Endothelial cell of umbilical vein (primary cell): ENCODE data around the gene AKAP5. TPM values are rescaled to one million over a fixed set of nuclear protein-coding genes. Genes with fewer than 3 reads are reported as not detected.

ENCODE experiments used
- BruUV-seq: library from RNA; stranded (reverse); fragments of 400-500 nt; replicated peaks from 2 replicates; lab custom pipeline; 2021; lab: Mats Ljungman, UMichigan
- CTCF ChIA-PET: fragments of 300-600, 350-600 bp; sonication (Branson Sonifier 250); formaldehyde crosslinking; loops from one replicate; lab custom pipeline; 2021; ENCODE audit warnings: antibody characterized with exemption, inconsistent platforms; lab: Charles Lee
- POLR2A ChIA-PET: fragments of 300-600, 350-600 bp; sonication (Branson Sonifier 250); formaldehyde crosslinking; loops from one replicate; lab custom pipeline; 2021; ENCODE audit warnings: antibody characterized with exemption, inconsistent platforms; lab: Charles Lee
- DNase-seq: peaks from one replicate; pipeline ENCODE4 v3.0.0-alpha.2; 2011; ENCODE audit warnings: low read depth, low spot score
- FAIRE-seq: peaks from 2 replicates; lab custom pipeline; 2011; peaks lifted over from hg19 to GRCh38; lab: Jason Lieb, UNC
- H2AFZ ChIP-seq: 2 replicates; pipeline ENCODE4 v1.6.0; 2012; ENCODE audit warnings: low read depth, low read length, control low read depth, inconsistent platforms
- H3K27ac ChIP-seq: 2 replicates; pipeline ENCODE4 v1.5.1; 2011; ENCODE audit warnings: low read depth, mild to moderate bottlenecking, control low read depth, low read length, moderate library complexity; ENCODE audit not compliant: insufficient read depth
- H3K27me3 ChIP-seq, 2 experiments: 2 replicates each; pipeline versions ENCODE4 v1.6.0 to v1.6.1; 2011; ENCODE audit warnings: low read length in 2 of 2, mixed read lengths in 1 of 2; ENCODE audit not compliant: control insufficient read depth in 2 of 2, insufficient read depth in 2 of 2
- H3K36me3 ChIP-seq, 2 experiments: 2 replicates in 1 of 2; 3 replicates in 1 of 2; pipeline ENCODE4 v1.5.1; 2011; ENCODE audit warnings: low read length in 2 of 2, mild to moderate bottlenecking in 1 of 2, moderate library complexity in 1 of 2; ENCODE audit not compliant: control insufficient read depth in 2 of 2, insufficient read depth in 2 of 2; ENCODE audit errors: extremely low read depth in 1 of 2
- H3K4me1 ChIP-seq: 3 replicates; pipeline ENCODE4 v1.5.1; 2011; ENCODE audit warnings: mild to moderate bottlenecking, low read length; ENCODE audit not compliant: control insufficient read depth, insufficient read depth; ENCODE audit errors: extremely low read depth
- H3K4me2 ChIP-seq: 2 replicates; pipeline ENCODE4 v1.6.1; 2011; ENCODE audit warnings: low read length, control low read depth, mixed read lengths; ENCODE audit not compliant: insufficient read depth
- H3K4me3 ChIP-seq, 3 experiments: fragments of 200-600 bp in 1 of 3; sonication (generic), shearing (Covaris generic) in 1 of 3; replicated peaks in 1 of 3; 2 replicates each; pipeline ENCODE4 v1.5.1; 2011 to 2016; ENCODE audit warnings: control low read depth in 3 of 3, low read length in 3 of 3, mild to moderate bottlenecking in 2 of 3, inconsistent platforms in 1 of 3, low read depth in 1 of 3, moderate library complexity in 1 of 3; ENCODE audit not compliant: insufficient read depth in 1 of 3
- H3K79me2 ChIP-seq: 2 replicates; pipeline ENCODE4 v1.6.0; 2012; ENCODE audit warnings: low read length, inconsistent platforms; ENCODE audit not compliant: control insufficient read depth, insufficient read depth
- H3K9ac ChIP-seq: replicated peaks from 2 replicates; pipeline ENCODE3; 2011; ENCODE audit warnings: low read length, control low read depth; ENCODE audit not compliant: insufficient read depth; ENCODE audit errors: extremely low read depth
- H3K9me1 ChIP-seq: replicated peaks from 3 replicates; pipeline ENCODE4 v1.6.0; 2011; ENCODE audit warnings: mild to moderate bottlenecking, low read length; ENCODE audit not compliant: control insufficient read depth, insufficient read depth; ENCODE audit errors: extremely low read depth
- H3K9me3 ChIP-seq: replicated peaks from 2 replicates; pipeline ENCODE4 v1.5.1; 2012; ENCODE audit warnings: low read length, inconsistent platforms; ENCODE audit not compliant: control insufficient read depth, insufficient read depth
- H4K20me1 ChIP-seq: replicated peaks from 2 replicates; pipeline ENCODE3; 2011; ENCODE audit warnings: mild to moderate bottlenecking, low read length; ENCODE audit not compliant: control insufficient read depth, insufficient read depth; ENCODE audit errors: extremely low read depth
- EZH2 ChIP-seq: IDR thresholded peaks from 2 replicates; pipeline ENCODE4 v1.6.1; 2012; ENCODE audit warnings: borderline replicate concordance, low read depth, mild to moderate bottlenecking, moderate library complexity, low read length, inconsistent platforms; ENCODE audit not compliant: severe bottlenecking
- FOS ChIP-seq: IDR thresholded peaks from 2 replicates; pipeline ENCODE4 v1.6.1; 2011; ENCODE audit warnings: mild to moderate bottlenecking, low read length, moderate library complexity, borderline replicate concordance; ENCODE audit not compliant: insufficient read depth
- GATA2 ChIP-seq: IDR thresholded peaks from 2 replicates; pipeline ENCODE4 v1.7.0; 2011; ENCODE audit warnings: low read depth, mild to moderate bottlenecking, moderate library complexity, mixed read lengths, low read length; ENCODE audit not compliant: insufficient read length, insufficient read depth
- JUN ChIP-seq: IDR thresholded peaks from 2 replicates; pipeline ENCODE4 v1.6.1; 2011; ENCODE audit warnings: borderline replicate concordance, low read depth; ENCODE audit not compliant: insufficient read length, insufficient read depth
- MYC ChIP-seq: IDR thresholded peaks from one replicate; pipeline ENCODE4 v1.6.1; 2011; ENCODE audit warnings: mild to moderate bottlenecking, low read depth, low read length
- POLR2A ChIP-seq: IDR thresholded peaks from 2 replicates; pipeline ENCODE4 v1.6.1; 2012; ENCODE audit warnings: low read depth, mild to moderate bottlenecking, control low read depth, low read length
- POLR2AphosphoS5 ChIP-seq: IDR thresholded peaks from 2 replicates; pipeline ENCODE4 v1.6.1; 2012; ENCODE audit warnings: low read depth, mild to moderate bottlenecking, control low read depth, low read length, moderate library complexity; ENCODE audit not compliant: insufficient read depth
- dilution Hi-C: fragments of 300-500 bp; cut with MboI; formaldehyde crosslinking; loops from one replicate; pipeline ENCODE4 v1.15.0; 2019; ENCODE audit warnings: low sequenced_read_pairs; ENCODE audit not compliant: extremely low pct_ligation_motif_present
- intact Hi-C: fragments of 100-400 bp; cut with micrococcal nuclease; formaldehyde crosslinking; loops from one replicate; pipeline ENCODE4 v1.10.0; 2022
- polyA plus RNA-seq, 4 experiments: library from polyadenylated mRNA; depleted of rRNA in 3 of 4; stranded (reverse) in 3 of 4; unstranded in 1 of 4; fragments of >200 nt; gene quantifications; 2 replicates each; pipeline versions ENCODE4 v1.2.1 to v1.2.3, GENCODE V29; 2011 to 2012; ENCODE audit warnings: missing spikeins in 1 of 4
- total RNA-seq: library from RNA; stranded (reverse); gene quantifications from 2 replicates; pipeline ENCODE4 v1.2.3, GENCODE V29; 2021
- TF ChIP-seq, protein P1 (sequence below): IDR thresholded peaks from 2 replicates; pipeline ENCODE4 v1.6.1; 2011; ENCODE audit not compliant: insufficient read depth, insufficient read length
- TF ChIP-seq, protein P2 (sequence below), 2 donors: IDR thresholded peaks; 1 replicate in 1 of 2; 2 replicates in 1 of 2; pipeline ENCODE4 v1.5.1; 2011; ENCODE audit warnings: low read length in 2 of 2, mild to moderate bottlenecking in 2 of 2, moderate library complexity in 2 of 2, control low read depth in 1 of 2, inconsistent platforms in 1 of 2, low read depth in 1 of 2; ENCODE audit not compliant: insufficient read depth in 1 of 2; ENCODE audit errors: extremely low read depth in 1 of 2

AKAP5 gene
- total and polyA plus RNA-seq, 2 donors (not counting 3 experiments of a cell fraction or from before 2014, with no cell fraction given): 0.10 to 0.75 TPM

DNA sequence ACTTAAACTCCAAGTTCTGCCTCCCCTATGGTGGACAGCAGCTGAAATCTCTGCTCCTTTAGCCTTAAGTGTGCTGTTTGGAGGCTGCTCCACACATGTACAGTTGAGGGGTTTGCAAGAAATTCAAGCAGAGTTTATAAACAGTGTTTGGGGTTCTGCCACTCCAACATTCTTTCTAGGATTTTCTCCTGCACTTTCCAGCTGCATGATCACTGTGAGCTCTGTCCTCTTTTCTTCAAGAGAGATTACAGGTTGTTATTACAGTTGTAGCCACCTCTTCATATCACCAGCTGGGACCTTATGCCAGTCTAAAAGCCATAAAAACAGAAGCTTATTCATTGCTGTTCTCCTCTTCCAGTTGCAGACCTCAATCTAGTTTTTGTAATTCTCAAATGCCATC is 30.0 kb downstream of the AKAP5 start:
- DNase-seq (no peak), FAIRE-seq (no peak)
- H3K79me2 ChIP-seq: no peaks in the 10 kb centered on the region
- no peak overlapping the region for H3K9ac ChIP-seq
- H3K4me2 ChIP-seq: no peak overlapping the region
- POLR2A ChIA-PET: no interaction called here
- no peak overlapping the region for H3K4me3 ChIP-seq
- H3K9me1 ChIP-seq: no peaks in the 10 kb centered on the region
- CTCF ChIA-PET: interaction anchor here (1.4 to 2.8 kb wide), 3 partner anchors 12 to 17 kb away, joined by 6 to 9 read pairs (median 7); no protein-coding TSS in a partner anchor
- H3K9me3 ChIP-seq: no peaks in the 10 kb centered on the region
- no TSS peak for BruUV-seq
- H3K4me1 ChIP-seq: no peaks in the 10 kb centered on the region
- no peaks in the 10 kb centered on the region for H4K20me1 ChIP-seq
- H3K36me3 ChIP-seq: no peaks in the 10 kb centered on the region
- TF ChIP-seq POLR2AphosphoS5 (no peak), JUN (no peak), GATA2 (no peak), FOS (no peak), MYC (no peak), EZH2 (no peak), POLR2A (no peak)
- TF ChIP-seq, protein P1, sequence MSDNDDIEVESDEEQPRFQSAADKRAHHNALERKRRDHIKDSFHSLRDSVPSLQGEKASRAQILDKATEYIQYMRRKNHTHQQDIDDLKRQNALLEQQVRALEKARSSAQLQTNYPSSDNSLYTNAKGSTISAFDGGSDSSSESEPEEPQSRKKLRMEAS: no peak
- no peak overlapping the region for H3K27ac ChIP-seq
- intact Hi-C loops: no loop called here
- no peaks in the 10 kb centered on the region for H3K27me3 ChIP-seq
- H2AFZ ChIP-seq: no peak overlapping the region
- dilution Hi-C loops: no loop called here

DNA sequence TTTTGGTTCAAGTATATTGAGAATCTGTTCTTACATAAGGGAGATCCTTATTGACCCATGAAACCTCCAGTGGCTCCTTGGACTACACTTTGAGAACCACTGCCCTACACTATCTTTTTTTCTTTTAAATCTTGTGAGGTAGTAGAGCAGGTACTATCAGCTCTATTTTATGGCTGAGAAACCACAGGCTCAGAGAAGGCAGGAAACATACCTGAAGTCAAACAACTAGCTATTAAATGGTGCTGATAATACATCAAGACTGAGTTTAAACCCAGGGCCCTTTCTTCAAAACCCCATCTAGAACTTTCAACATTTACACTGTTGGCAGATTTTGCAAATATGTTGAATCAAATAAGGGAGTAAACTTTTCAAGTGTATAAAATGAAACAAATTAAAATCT is 31.5 kb downstream of the AKAP5 start:
- H3K4me2 ChIP-seq: no peak overlapping the region
- DNase-seq (no peak), FAIRE-seq (no peak)
- no peak overlapping the region for H3K27ac ChIP-seq
- peaks cover under 1% of the 10 kb centered on the region for H3K79me2 ChIP-seq
- ChIA-PET POLR2A (interaction anchor here (0.9 kb wide), 1 partner anchor 44 kb away, joined by 3 read pairs; the partner anchor contains the start of gene HSPA2), CTCF (interaction anchor here (0.9 to 2.8 kb wide), 7 partner anchors 10 to 67 kb away, joined by 3 to 9 read pairs (median 3); partner anchors contain the start of gene HSPA2)
- TF ChIP-seq POLR2AphosphoS5: no peak
- no peak for TF ChIP-seq EZH2
- TF ChIP-seq JUN: no peak
- no peak for TF ChIP-seq MYC
- TF ChIP-seq GATA2: no peak
- no peak for TF ChIP-seq FOS
- TF ChIP-seq, protein P1: no peak
- TF ChIP-seq, protein P2, sequence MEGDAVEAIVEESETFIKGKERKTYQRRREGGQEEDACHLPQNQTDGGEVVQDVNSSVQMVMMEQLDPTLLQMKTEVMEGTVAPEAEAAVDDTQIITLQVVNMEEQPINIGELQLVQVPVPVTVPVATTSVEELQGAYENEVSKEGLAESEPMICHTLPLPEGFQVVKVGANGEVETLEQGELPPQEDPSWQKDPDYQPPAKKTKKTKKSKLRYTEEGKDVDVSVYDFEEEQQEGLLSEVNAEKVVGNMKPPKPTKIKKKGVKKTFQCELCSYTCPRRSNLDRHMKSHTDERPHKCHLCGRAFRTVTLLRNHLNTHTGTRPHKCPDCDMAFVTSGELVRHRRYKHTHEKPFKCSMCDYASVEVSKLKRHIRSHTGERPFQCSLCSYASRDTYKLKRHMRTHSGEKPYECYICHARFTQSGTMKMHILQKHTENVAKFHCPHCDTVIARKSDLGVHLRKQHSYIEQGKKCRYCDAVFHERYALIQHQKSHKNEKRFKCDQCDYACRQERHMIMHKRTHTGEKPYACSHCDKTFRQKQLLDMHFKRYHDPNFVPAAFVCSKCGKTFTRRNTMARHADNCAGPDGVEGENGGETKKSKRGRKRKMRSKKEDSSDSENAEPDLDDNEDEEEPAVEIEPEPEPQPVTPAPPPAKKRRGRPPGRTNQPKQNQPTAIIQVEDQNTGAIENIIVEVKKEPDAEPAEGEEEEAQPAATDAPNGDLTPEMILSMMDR (IDR thresholded peaks at IDR 0.05; ENCODE audit: extremely low read depth in 1 of 2, insufficient read depth in 1 of 2, low read depth in 1 of 2, low read length in 2 of 2): no peak
- TF ChIP-seq POLR2A: no peak
- no peaks in the 10 kb centered on the region for H3K9me1 ChIP-seq
- H2AFZ ChIP-seq: no peak overlapping the region
- no peaks in the 10 kb centered on the region for H3K27me3 ChIP-seq
- no peaks in the 10 kb centered on the region for H3K9me3 ChIP-seq
- H4K20me1 ChIP-seq: no peaks in the 10 kb centered on the region
- H3K9ac ChIP-seq: no peak overlapping the region
- peaks cover 9% of the 10 kb centered on the region for H3K4me1 ChIP-seq
- BruUV-seq: no TSS peak
- intact Hi-C loops (no loop called here), dilution Hi-C loops (no loop called here)
- H3K4me3 ChIP-seq: no peak overlapping the region
- no peaks in the 10 kb centered on the region for H3K36me3 ChIP-seq
